Sigmoid colon (tissue), 4 donors: ENCODE measurements around the gene KCNAB1.

Experiments
- CTCF ChIP-seq, 4 experiments: fragments of 450-650 bp in 3 of 4; fragments of 200-600 bp in 1 of 4; IDR thresholded peaks; one replicate each; pipeline ENCODE4 v1.5.1; 2016 to 2019; ENCODE audit warnings: antibody characterized with exemption in 4 of 4, mild to moderate bottlenecking in 3 of 4, moderate library complexity in 2 of 4
- EP300 ChIP-seq, 4 donors: sonication (generic); formaldehyde crosslinking; IDR thresholded peaks; one replicate each; pipeline ENCODE4 v1.6.1; 2017; ENCODE audit warnings: antibody characterized with exemption in 4 of 4
- POLR2A ChIP-seq, 2 donors: fragments of 450-650 bp; IDR thresholded peaks; one replicate each; pipeline ENCODE4 v1.6.1; 2016; ENCODE audit warnings: antibody characterized with exemption in 2 of 2, mild to moderate bottlenecking in 2 of 2, moderate library complexity in 2 of 2
- POLR2AphosphoS5 ChIP-seq, 4 donors: sonication (generic); formaldehyde crosslinking; IDR thresholded peaks; one replicate each; pipeline ENCODE4 v1.6.1; 2017; ENCODE audit warnings: antibody characterized with exemption in 4 of 4

GRCh38 chr3:156554515-156554841 lies 434.1 kb downstream of the KCNAB1 start:
- no peak for TF ChIP-seq CTCF (IDR thresholded peaks at IDR 0.05)
- TF ChIP-seq POLR2A (IDR thresholded peaks at IDR 0.05) = no peak
- no peak for TF ChIP-seq EP300 (IDR thresholded peaks at IDR 0.05)
- TF ChIP-seq POLR2AphosphoS5 (IDR thresholded peaks at IDR 0.05) = no peak
